NCI-H1092 treated with DMSO at 0.1 percent for 48 hours (cell line): ENCODE results near the gene AHNAK.
A peak's percentile ranks its signal among the peaks of the same experiment; 100 is the strongest.
"Not testable (repeated sequence)": the region's sequence is repeated elsewhere in the genome, so short reads cannot be mapped to it uniquely, and the experiment has no call there.

Source experiments
- DNase-seq: peaks from one replicate; lab custom pipeline; 2025; lab: John Stamatoyannopoulos, UW

Gene AHNAK

DNA sequence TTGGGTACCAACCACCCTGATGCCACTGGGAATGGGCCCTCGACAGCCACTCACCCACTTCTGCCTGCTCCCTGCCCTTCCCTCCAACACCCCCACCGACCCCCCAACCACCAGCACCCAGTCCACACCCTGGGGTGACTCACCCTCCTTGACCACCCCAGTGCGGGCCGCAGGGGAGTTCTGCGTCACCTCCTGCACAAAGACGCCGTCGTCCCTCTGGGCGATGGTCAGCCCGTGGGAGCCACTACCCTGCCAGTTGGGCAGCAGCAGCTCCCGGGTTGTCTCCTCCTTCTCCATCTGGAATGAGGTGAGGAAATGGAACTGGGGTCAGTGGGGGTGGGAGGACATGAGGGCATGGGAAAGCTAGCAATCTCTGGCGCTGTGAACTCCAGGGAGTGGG lies 10.8 kb downstream of the AHNAK start:
- DNase-seq, result no peak

DNA sequence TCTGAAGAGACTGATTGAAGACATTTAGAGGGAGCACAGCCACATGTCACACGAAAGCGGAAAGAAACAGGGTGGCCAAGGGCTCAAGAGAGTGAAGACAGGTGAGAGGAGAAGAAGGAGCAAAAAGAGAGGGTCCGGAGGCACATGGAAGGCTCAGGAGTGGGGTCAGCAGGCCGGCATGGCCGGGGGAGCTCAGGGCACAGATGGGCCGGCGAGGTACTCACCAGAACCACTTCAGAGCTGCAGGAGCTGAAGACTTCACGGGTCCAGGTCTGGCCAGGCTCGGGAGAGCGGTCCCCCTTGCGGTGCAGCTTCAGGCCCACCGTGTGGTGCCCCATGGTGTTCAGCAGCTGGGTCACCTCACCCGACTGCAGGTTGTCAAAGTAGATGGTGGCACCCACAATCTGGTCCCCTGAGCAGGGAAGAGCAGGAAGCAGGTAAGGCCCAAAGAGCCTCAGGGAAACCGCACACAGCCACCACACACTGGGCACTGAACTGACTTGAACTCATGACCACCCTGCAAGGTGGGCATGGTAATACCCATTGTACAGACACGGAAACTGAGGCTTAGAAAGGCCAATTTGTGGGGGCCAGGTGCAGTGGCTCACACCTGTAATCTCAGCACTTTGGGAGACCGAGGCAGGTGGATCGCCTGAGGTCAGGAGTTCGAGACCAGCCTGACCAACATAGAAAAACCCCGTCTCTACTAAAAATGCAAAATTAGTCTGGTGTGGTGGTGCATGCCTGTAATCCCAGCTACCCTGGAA lies 11.6 kb downstream of the AHNAK start:
- DNase-seq, result no peak

DNA sequence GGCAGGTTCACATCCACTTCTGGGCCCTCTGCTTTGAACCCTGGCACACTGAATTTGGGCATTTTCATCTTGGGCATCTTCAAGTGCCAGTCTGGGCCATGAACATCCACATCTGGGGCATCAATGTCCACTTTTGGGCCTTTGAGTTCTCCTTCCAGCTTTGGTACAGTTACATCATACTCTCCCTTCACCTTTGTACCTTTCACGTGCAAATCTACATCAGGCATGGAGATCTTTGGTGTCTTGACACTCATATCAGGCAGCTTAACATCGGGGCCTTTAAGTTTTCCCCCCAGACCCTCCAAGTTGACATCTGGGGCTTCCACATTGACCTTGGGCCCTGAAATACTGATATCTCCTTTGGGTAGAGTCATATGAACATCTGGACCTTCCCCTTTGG lies 14.5 kb downstream of the AHNAK start:
- no peak for DNase-seq

DNA sequence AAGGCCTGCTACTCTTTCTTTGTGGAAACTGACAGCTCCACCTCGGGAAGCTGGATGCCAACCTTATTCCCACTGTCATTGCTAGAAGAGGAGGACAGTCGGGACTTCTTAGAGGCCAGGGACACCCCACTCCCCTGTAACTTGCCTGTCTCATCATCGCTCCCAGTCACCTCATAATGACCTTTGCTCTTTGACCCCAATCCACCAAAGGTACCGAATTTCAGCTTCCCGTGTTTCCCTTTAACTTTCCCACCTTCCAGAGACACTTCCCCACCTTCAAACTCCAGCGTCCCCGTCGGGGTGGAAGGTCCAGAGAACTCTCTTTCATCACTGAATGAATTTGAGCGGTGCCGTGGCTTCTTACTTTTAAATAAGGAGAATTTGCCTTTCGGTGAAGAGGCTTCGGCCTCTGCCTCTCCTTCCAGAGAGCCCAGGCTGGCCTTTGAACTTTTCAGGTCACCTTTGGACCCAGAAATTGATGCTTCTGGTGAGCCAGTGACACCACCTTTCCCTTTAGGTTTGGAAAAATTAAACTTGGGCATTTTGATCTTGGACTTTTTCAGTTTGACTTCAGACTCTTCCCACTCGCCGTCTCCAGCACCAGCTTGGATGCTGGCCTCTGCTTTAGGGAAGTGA lies 29.8 kb downstream of the AHNAK start:
- no peak for DNase-seq

DNA sequence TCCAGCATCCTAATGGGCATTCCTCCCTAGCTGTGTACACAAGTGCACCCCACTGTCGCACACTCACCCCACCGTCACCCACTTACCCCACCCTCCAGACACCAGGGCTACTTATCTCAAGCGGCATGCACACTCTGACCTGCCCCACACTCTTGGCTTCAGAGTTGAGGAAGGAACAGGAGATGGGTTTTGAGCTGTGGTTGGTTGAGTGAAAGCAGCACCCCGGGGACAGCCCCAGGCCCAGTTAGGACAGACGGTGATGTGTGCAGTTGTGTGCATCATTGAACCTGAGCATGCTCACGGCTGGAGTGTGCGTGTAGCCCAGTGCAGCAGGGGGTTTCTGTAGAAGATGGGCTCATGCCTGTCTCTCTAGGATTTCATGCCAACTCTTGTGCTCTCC lies 32.5 kb downstream of the AHNAK start:
- no peak for DNase-seq

DNA sequence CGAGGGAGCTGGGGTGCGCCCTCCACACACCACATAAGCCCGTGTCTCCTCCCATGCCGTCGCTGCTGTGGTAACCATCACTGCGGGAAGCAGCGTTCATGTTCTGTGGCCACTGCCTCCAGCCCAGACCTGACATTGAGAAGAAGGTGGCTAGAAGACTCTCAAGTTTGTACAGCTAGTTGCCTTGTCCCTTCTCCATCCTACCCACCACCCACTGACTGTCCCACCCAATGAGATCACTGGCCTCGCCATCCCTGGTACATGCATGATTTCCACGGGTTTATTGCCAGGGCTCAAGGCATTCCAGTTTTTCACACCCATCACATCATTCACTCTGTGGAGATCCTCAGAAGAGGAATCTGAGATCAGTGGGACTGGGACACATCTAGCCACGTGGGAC lies 33.0 kb downstream of the AHNAK start:
- no peak for DNase-seq

DNA sequence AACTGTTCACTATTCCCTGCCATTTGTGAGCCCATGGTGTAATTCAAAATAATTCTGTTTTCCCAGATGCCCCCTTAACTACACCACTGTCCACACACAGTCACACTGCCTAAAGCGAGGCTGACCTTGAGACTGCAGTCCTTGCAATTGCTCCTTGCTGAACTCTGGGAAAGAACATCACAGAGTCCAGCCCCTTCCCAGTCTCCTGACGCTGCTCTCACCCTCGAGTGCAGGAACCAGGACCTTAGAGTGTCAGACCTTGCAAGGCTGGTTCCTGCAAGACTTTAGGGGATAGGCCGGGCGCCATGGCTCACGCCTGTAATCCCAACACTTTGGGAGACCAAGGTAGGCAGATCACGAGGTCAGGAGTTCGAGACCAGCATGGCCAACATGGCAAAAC lies 33.6 kb downstream of the AHNAK start:
- no peak for DNase-seq

DNA sequence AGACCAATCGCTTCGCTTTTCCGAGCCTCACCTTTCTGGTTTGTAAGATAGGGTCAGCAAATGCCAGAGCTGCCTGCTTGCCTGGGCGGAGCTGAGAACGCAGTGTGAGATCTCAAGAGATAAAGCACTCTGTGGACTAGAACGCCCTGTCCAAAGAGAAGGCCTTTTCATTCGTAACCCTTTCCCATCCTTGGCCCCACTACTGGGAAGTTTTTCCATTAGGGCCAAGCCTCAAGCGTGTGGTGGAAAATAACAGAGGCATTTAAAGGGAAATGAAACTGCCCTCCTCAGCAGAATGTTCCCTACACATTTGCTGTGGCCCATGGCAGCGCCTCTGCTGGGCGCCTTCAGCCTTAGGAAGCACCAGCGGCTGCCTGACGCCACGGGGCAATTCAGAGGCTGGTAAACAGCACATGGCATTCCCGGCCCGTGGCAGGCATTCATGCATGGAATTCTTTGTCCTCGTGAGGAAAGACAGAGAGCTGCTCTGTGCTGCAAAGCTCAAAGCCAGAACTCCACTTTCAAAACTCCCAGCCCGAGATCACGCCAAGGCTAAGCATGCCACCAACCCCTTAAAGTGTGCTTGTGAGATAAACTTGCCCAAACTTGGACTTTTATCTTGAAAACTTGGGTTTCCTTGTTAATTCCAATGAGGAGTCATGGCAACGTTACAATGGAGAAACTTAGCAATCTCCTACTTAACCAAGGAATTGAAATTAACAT lies 38.1 kb downstream of the AHNAK start:
- no peak for DNase-seq

DNA sequence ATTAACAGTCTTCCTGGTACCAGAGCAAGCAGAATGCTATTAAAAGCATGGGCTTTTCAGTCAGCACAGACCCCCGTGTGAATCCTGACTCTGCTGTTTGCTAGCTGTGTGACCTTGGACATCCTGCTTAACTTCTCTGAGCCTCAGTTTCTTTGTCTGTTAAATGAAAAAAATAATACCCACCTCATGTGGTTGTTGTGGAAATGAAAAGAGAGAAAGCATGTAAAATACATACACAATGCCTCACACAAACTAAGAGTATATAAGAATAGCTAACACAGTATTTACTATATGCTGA lies 39.5 kb downstream of the AHNAK start:
- DNase-seq, result no peak

DNA sequence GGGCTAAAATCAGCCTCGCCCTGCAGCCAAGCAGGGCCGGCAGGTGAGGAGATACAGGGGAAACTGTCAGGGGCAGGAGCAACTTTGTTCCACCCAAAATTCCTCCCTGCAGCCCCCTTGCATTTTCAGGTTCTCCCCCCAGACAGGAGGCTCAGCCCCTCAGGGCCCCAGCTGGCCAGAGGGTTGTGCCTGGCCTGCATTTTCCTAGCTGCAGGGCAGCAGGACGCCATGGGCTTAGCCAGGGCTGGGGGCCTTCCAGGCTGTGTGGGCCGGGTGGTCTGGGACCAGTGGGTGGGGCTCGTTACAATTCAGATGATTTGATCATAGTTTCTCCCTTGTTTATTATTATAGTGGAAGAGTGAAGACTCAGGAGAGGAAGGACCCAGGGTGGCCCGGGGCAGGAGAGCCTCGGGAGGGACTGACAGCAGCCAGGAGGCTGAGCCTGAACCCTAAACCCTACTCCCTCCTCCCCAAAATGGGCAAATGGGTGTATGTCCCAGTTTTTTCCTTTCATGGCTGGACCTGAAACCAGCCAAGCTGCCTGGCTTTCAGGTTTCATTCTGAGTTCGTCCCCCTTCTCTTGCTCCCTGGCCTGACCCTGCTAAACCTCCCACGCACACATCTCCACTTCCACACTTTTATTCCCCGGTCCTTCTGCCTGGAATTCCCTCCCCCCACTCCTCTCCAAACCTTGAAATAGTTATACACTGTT lies 40.0 kb downstream of the AHNAK start:
- DNase-seq, result no peak

DNA sequence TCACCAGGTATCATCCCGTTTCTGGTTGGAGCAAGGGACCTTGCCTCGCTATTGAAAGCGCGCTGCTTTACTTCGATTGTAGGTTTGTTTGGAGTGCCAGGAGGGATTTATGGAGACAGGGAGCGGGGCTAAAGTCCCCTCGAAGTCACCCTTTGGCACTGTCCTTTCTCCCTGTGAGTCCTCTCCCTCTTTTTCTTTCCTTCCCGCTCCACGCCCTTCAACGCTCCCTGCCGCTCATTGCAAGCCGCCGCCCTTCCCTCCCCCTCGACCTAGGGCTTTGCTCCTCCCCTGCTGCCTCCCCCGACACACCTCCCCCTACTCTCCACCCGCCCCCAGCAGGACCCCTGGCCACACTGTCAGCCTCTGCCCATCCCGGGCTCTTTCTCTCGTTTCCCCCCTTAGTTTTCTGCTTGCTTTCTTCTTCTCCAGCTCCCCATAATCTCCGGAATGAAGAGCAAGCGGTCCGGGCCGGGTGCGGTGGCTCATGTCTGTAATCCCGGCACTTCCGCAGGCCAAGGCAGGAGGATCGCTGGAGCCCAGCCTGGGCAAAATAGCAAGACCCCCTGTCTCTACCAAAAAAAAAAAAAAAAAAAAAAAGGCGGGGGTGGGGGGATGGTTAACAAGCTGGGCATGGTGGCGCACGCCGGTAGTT lies 41.0 kb downstream of the AHNAK start:
- no peak for DNase-seq

DNA sequence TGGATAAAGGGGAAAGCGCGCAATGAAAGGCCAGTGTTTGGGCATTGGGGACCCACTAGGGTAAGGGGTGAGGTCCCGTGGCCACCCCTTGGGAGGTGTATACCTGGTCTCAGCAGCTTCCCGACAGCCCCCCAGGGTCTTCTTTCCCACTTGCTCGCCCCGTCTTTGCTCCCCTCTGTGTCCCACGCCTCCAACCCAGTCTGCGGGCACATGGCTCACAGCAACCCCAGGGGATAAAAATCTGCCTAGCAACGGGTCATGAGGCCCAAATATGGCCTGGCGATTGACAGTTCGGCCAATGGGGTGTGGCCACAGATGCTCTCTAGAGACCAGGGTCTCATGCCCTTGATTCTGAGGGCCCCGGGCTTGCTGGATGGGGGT lies 41.6 kb downstream of the AHNAK start:
- DNase-seq, result no peak

DNA sequence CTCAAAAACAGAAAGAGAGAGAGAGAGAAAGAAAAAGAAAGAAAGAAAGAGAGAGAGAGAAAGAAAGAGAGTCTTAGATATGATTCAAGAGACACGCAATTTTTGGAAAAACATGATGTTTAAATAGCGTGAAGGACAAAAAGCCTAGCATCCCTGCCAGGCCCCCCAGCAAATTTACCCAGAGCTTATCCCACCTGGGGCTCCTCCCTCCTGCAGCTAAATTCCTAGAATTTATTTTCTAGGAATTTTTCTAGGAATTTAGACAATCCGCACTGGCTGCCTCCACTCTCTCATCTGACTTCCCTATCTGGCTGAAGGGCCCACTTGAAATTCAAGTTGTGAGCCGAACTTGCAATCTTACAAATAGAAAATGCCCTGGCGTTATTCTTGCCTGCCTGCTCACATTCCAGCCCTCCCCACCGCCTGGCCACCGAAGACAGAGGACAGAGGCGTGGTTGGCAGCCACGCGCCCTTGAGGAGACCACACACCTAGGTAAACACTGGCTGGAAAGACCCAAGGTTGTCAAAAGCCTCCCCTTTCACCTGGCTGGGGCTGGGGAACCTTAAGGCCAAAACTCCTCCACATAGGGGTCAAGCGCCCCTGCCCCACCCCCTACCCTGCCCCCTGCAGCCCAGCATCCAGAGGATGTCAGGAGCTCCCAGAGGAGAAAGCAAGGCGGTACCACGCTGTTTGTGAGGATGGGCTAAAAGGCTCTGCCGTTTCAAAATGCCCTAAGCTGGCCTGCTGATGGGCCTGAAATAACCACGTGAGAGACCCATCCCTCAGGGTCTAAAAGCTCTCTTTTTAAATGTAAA lies 42.2 kb downstream of the AHNAK start:
- no peak for DNase-seq

DNA sequence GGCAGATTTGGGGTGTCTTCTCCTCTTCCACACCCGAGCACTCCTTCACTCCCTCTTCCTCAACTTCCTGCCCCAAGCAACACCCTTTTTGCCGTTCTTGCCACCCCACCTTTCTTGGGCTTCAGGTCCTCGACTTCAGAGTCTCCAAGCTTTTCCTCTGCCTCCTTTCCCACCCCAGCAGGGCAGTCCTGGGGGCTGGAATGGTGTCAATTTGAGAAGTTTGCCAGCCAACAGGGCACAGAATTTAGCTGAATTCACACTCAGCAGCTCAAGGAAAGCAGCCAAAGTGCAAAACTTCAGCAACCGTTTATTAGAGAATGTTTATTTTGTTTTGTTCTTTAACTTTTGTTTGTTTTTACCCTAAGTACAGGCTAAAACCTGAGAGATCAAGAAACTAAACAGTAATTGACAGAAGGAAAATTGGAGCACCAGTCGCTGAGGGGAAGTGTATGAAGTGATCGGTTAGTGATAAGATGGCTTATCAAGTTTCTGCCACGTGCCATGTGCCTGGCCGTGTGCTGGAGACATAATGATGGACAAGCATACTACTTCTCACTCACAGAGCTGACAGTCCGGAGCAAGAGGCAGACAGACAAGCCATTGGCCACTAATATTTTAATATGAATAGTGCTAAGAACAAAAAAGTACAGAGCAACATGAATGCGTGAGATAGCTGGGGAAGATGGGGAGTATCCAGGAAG lies 44.4 kb downstream of the AHNAK start:
- no peak for DNase-seq

DNA sequence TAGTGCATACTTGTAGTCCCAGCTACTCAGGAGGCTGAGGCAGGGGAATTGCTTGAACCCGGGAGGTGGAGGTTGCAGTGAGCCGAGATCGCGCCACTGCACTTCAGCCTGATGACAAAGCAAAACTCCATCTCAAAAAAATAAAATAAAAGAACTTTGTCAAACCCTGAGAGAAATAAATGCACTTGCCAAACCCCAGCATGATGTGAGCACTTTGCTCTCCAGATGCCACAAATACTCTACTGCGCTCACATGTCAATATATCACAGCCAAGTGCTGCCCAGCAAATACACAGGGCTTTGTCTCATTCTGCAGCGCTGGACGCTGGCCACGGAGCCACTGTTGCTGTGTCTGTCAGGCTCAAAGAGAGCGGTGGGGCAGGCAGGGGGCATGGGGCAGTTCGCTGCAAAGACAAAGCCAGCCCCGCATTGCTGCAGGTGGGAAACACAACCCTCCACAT lies 45.1 kb downstream of the AHNAK start:
- peak; percentile 67 for DNase-seq

DNA sequence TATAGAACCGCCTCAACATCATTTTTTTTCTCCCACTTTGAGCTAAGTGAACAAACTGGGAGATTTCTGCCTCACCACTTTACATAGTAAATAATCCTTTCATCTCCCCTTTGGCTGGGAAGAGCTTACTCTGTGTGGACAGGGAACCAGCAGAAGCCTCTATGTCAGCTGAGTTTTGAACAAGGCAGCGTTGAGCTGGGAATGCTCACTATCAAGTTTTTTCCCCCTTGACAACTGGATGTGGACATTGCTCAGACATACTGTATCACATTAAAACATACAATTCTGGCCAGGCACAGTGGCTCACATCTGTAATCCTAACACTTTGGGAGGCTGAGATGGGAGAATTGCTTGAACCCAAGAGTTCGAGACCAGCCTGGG lies 46.0 kb downstream of the AHNAK start:
- DNase-seq, result no peak

DNA sequence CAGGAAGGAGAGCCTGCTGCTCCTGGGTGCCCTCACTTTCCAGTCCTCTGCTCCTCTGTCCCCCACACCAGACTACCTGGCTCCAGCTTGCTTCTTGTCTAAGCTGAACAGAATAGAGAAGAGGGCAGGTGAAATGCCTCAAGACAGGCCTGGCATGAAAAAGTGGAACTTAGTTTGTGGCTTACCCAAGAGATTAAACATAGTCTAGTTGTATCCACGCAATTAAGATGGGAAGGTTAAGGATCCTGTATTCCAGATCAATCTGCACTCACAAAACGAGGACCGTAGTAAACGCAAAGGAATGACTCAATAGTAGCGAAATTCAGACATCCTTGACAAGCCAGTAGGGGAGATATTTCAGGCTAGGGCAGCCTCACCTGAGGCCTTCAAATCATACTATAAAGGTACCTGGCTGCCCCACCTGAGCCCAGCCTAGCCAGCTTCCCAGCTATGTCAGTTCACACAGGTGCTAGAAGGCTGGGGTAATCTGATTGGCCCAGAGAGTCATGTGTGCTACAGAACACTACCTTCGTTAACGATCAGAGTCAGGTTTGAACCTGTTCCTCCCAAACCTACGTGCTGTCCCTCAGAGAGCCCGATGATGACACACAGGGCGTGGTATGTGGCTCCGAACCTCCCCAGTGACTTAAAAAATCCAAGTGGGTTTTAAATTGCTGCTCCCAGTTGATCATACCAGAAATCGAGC lies 46.5 kb downstream of the AHNAK start:
- no peak for DNase-seq

DNA sequence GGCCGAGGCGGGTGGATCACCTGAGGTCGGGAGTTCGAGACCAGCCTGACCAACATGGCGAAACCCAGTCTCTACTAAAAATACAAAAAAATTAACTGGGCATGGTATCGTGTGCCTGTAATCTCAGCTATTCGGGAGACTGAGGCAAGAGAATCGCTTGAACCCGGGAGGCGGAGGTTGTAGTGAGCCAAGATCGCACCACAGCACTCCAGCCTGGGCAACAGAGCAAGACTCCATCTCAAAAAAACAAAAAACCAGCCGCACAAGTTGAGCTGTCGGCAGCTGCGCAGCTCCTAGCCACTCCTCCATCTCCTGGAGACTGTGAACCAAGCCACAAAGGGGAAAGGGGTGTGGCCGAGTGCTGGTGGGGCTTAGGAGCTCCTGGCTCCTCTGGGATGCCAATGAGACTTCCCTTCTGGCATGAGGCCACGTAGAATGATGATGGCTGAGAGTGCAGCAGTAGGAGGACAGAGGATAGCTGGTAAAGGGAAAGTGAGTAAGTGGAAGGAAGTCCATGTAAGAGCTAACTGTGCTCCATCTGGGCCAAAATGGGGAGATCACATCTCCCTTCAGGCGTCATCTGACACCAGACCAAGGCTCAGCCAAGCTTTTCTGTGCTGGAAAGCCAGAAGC lies 47.2 kb downstream of the AHNAK start:
- DNase-seq, result not testable (repeated sequence)

DNA sequence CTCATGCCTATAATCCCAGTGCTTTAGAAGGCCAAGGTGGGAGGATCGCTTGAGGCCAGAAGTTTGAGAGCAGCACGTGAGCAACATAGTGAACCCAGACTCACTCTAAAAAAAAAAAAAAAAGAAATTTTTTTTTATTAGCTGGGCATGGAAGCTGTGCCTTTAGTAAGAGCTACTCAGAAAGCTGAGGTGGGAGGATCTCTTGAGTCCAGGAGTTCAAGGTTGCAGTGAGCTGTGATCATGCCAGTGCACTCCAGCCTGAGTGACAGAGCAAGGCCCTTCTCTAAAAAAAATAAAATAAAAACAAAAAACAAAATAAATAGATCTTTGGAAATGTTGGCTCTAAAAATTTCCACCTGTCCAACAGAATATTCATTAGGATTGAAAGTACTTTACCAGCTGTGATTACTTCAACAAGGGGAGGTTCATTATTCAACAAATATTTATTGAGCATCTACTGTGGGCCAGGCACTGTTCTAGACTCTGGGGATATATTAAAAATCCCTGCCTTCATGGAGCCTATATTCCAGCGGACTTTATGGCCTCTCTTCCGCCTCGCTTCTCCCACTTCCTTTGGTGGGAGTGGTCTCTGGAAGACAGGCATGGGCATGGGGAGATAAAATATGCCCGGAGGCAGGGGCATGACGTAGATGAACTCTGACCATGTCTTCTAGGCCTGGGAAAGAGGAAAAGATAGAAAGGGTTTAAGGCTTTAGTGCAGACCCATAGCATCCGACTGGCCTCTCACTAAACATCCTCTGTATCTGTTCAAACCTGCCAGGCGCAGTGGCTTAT lies 47.9 kb downstream of the AHNAK start:
- no peak for DNase-seq
